CD4-positive, alpha-beta T cell (primary cell): ENCODE measurements around the gene STOML2. TPM values are rescaled to one million over a fixed set of nuclear protein-coding genes. Genes with fewer than 3 reads are reported as not detected.

Experiments used
- ATAC-seq: fragments of 200-7000 bp; cut with Tn5 transposase; one replicate; pipeline ENCODE4 v1.10.0; 2022; ENCODE audit warnings: mild to moderate bottlenecking; ENCODE audit not compliant: poor library complexity
- CTCF ChIA-PET: fragments of 350-600 bp; sonication (Branson Sonifier 250); formaldehyde crosslinking; loops from one replicate; lab custom pipeline; 2021; ENCODE audit warnings: antibody characterized with exemption, inconsistent platforms; lab: Charles Lee
- POLR2A ChIA-PET: fragments of 350-600 bp; sonication (Branson Sonifier 250); formaldehyde crosslinking; loops from one replicate; lab custom pipeline; 2021; ENCODE audit warnings: antibody characterized with exemption, inconsistent platforms; lab: Charles Lee
- DNase-seq, 14 experiments: peaks; one replicate each; pipeline ENCODE4 v3.0.0-alpha.2; 2013 to 2020; ENCODE audit warnings: mixed read lengths in 2 of 14
- H3K27ac ChIP-seq, 2 donors: one replicate each; pipeline versions ENCODE4 v1.5.1 to v1.7.0; 2013; ENCODE audit warnings: low read length in 2 of 2, low read depth in 1 of 2, mild to moderate bottlenecking in 1 of 2
- H3K27me3 ChIP-seq, 2 experiments: 1 replicate in 1 of 2; 2 replicates in 1 of 2; pipeline versions ENCODE4 v1.6.1 to v1.7.0; 2013; ENCODE audit warnings: low read length in 2 of 2, control low read depth in 1 of 2, mild to moderate bottlenecking in 1 of 2, moderate library complexity in 1 of 2; ENCODE audit not compliant: insufficient read depth in 2 of 2, control insufficient read depth in 1 of 2
- H3K36me3 ChIP-seq: one replicate; pipeline ENCODE4 v1.6.1; 2013; ENCODE audit warnings: low read length, control low read depth; ENCODE audit not compliant: insufficient read depth
- H3K4me1 ChIP-seq: one replicate; pipeline ENCODE4 v1.6.1; 2013; ENCODE audit warnings: low read length, control low read depth; ENCODE audit not compliant: insufficient read depth
- H3K4me3 ChIP-seq: one replicate; pipeline ENCODE4 v1.5.1; 2013; ENCODE audit warnings: mild to moderate bottlenecking, low read length, moderate library complexity
- H3K9me3 ChIP-seq, 2 experiments: 1 replicate in 1 of 2; 2 replicates in 1 of 2; pipeline versions ENCODE4 v1.6.1 to v1.7.0; 2013; ENCODE audit warnings: low read length in 2 of 2, mild to moderate bottlenecking in 2 of 2, control low read depth in 1 of 2, moderate library complexity in 1 of 2; ENCODE audit not compliant: control insufficient read depth in 1 of 2, insufficient read depth in 1 of 2
- H3K27ac Mint-ChIP-seq: one replicate; pipeline ENCODE4 v1.8.0; 2020; ENCODE audit warnings: mixed read lengths
- H3K27me3 Mint-ChIP-seq: one replicate; pipeline ENCODE4 v1.8.0; 2021; ENCODE audit warnings: mixed read lengths
- H3K36me3 Mint-ChIP-seq: one replicate; pipeline ENCODE4 v1.8.0; 2021; ENCODE audit warnings: low read depth, mixed read lengths
- H3K4me1 Mint-ChIP-seq: one replicate; pipeline ENCODE4 v1.8.0; 2021; ENCODE audit warnings: low read depth, mixed read lengths
- H3K4me3 Mint-ChIP-seq: one replicate; pipeline ENCODE4 v1.8.0; 2020; ENCODE audit warnings: mild to moderate bottlenecking, mixed read lengths
- H3K9me3 Mint-ChIP-seq: one replicate; pipeline ENCODE4 v1.8.0; 2020; ENCODE audit warnings: mixed read lengths
- CTCF ChIP-seq: fragments of 200-600 bp; IDR thresholded peaks from one replicate; pipeline ENCODE4 v1.8.0; 2022; ENCODE audit warnings: antibody characterized with exemption, mild to moderate bottlenecking
- intact Hi-C, 2 experiments: fragments of 100-400 bp; cut with DNase I in 1 of 2; cut with micrococcal nuclease in 1 of 2; formaldehyde crosslinking; loops; one replicate each; pipeline versions ENCODE4 v1.15.1 to v1.9.0; 2023 to 2025; cut with DNase I, micrococcal nuclease
- total RNA-seq, 174 experiments: library from RNA in 2 of 174; stranded (reverse) in 2 of 174; gene quantifications; one replicate each; pipeline ENCODE4 v1.2.3 and lab custom pipeline; 2021 to 2026

STOML2 gene
- total RNA-seq, 2 experiments from 2014 or later, result 29.8 to 30.5 TPM

GRCh38 chr9:35111001-35111933 lies 8.3 kb upstream of the STOML2 start:
- H3K27me3 Mint-ChIP-seq, result no peaks in the 10 kb centered on the region
- peaks cover 28% of the 10 kb centered on the region for H3K36me3 Mint-ChIP-seq
- TF ChIP-seq CTCF, result no peak
- H3K4me3 ChIP-seq, result peak overlapping the region; percentile 73
- peaks cover 24% of the 10 kb centered on the region for H3K36me3 ChIP-seq
- ATAC-seq, result peak; percentile 80
- peaks cover 54% of the 10 kb centered on the region for H3K4me1 ChIP-seq
- DNase-seq, result peak; percentile 92 to 98 (median 96)
- intact Hi-C loops, result loop anchor here (1.0 to 10.0 kb wide), 8 partner anchors 8 to 704 kb away; partner anchors contain the start of genes SPAG8 (in 2 of the 2), CREB3 (in 1 of the 2), ENHO (in 1 of the 2) and HINT2 (in 1 of the 2)
- no peaks in the 10 kb centered on the region for H3K27me3 ChIP-seq
- POLR2A ChIA-PET, result interaction anchor here (0.7 to 6.8 kb wide), 5 partner anchors 8 to 48 kb away, joined by 3 to 46 read pairs (median 13); partner anchors contain the start of genes FANCG, PIGO, STOML2 and VCP
- peak overlapping the region; percentile 84 for H3K27ac Mint-ChIP-seq
- peaks cover 61% of the 10 kb centered on the region for H3K4me1 Mint-ChIP-seq
- peak overlapping the region; percentile 70 to 74 for H3K27ac ChIP-seq
- CTCF ChIA-PET, result interaction anchor here (1.0 to 1.9 kb wide), 5 partner anchors 8 to 212 kb away, joined by 3 to 15 read pairs (median 4); partner anchors contain the start of genes PIGO and STOML2
- H3K4me3 Mint-ChIP-seq, result peak overlapping the region; percentile 93
- H3K9me3 Mint-ChIP-seq, result no peaks in the 10 kb centered on the region
- H3K9me3 ChIP-seq, result no peaks in the 10 kb centered on the region

GRCh38 chr9:35110327-35110761 lies 7.4 kb upstream of the STOML2 start:
- Histone ChIP-seq H3K4me3 (no peak overlapping the region), H3K9me3 (no peaks in the 10 kb centered on the region), H3K27ac (peak overlapping the region in 1 of 2 donors; percentile 74), H3K36me3 (peaks cover 33% of the 10 kb centered on the region), H3K4me1 (peaks cover 48% of the 10 kb centered on the region), H3K27me3 (no peaks in the 10 kb centered on the region)
- Mint-ChIP-seq H3K4me1 (peaks cover 52% of the 10 kb centered on the region), H3K27me3 (no peaks in the 10 kb centered on the region), H3K27ac (peak overlapping the region; percentile 84), H3K36me3 (peaks cover 37% of the 10 kb centered on the region), H3K9me3 (no peaks in the 10 kb centered on the region), H3K4me3 (peak overlapping the region; percentile 93)
- intact Hi-C loops, result loop anchor here (5.0 to 10.0 kb wide), 6 partner anchors 38 to 704 kb away; partner anchors contain the start of genes SPAG8 (in 2 of the 2), CREB3 (in 1 of the 2), ENHO (in 1 of the 2) and HINT2 (in 1 of the 2)
- ChIA-PET POLR2A (interaction anchor here (2.6 kb wide), 1 partner anchor 39 kb away, joined by 21 read pairs; the partner anchor contains the start of gene VCP), CTCF (interaction anchor here (1.1 to 1.9 kb wide), 3 partner anchors 14 to 211 kb away, joined by 4 to 15 read pairs (median 5); partner anchors contain the start of gene PIGO)
- DNase-seq (peak in 2 of 14 experiments; percentile 15 to 41), ATAC-seq (no peak)
- TF ChIP-seq CTCF, result no peak

- ChIA-PET POLR2A (no interaction called here), CTCF (no interaction called here)
- Mint-ChIP-seq H3K4me1 (peaks cover 39% of the 10 kb centered on the region), H3K27ac (peak overlapping the region; percentile 35), H3K27me3 (no peaks in the 10 kb centered on the region), H3K9me3 (no peaks in the 10 kb centered on the region), H3K36me3 (peaks cover 42% of the 10 kb centered on the region), H3K4me3 (no peak overlapping the region)
- Histone ChIP-seq H3K4me1 (peaks cover 35% of the 10 kb centered on the region), H3K27me3 (no peaks in the 10 kb centered on the region), H3K9me3 (no peaks in the 10 kb centered on the region), H3K36me3 (peaks cover 44% of the 10 kb centered on the region), H3K4me3 (no peak overlapping the region), H3K27ac (no peak overlapping the region)
- intact Hi-C loops, result loop anchor here in 1 of 2 experiments (10.0 kb wide), 1 partner anchor 1656 kb away; no protein-coding TSS in a partner anchor
- ATAC-seq (no peak), DNase-seq (no peak)
- no peak for TF ChIP-seq CTCF
Measured at GRCh38 chr9:35108946-35109575, 6.1 kb upstream of the STOML2 start.
